HepG2 (cell line): ENCODE measurements around the gene SPIN1. TPM values are rescaled to one million over a fixed set of nuclear protein-coding genes. Genes with fewer than 3 reads are reported as not detected.

Experiments
- ATAC-seq: fragments of 200-7000 bp; cut with Tn5 transposase; 3 replicates; pipeline ENCODE4 v1.9.1; 2020; ENCODE audit warnings: mild to moderate bottlenecking, moderate library complexity
- BruUV-seq: library from RNA; stranded (reverse); fragments of 400-500 nt; replicated peaks from 2 replicates; lab custom pipeline; 2021; lab: Mats Ljungman, UMichigan
- CTCF ChIA-PET: fragments of 300-600 bp; formaldehyde crosslinking; extraction: SDS; loops from one replicate; lab custom pipeline; 2021; ENCODE audit warnings: low total read pairs, inconsistent platforms, low intra/inter-chr PET ratio; lab: Yijun Ruan, JAX
- POLR2A ChIA-PET: fragments of 350-600 bp; sonication (Branson Sonifier 250); formaldehyde crosslinking; loops from one replicate; lab custom pipeline; 2020; ENCODE audit warnings: antibody characterized with exemption, inconsistent platforms; lab: Yijun Ruan, JAX
- DNase-seq: peaks from one replicate; pipeline ENCODE4 v3.0.0-alpha.2; 2015; ENCODE audit warnings: low spot score
- FAIRE-seq: peaks from 3 replicates; lab custom pipeline; 2011; peaks lifted over from hg19 to GRCh38; lab: Jason Lieb, UNC
- H2AFZ ChIP-seq: one replicate; pipeline ENCODE4 v1.6.1; 2011; ENCODE audit warnings: low read length, inconsistent platforms
- H3K27ac ChIP-seq: fragments of 300-600 bp; 3 replicates; pipeline ENCODE4 v1.8.0; 2011; ENCODE audit warnings: mixed run types, mild to moderate bottlenecking, mixed read lengths, low read length, inconsistent platforms; ENCODE audit not compliant: insufficient read depth; ENCODE audit errors: extremely low read length
- H3K27me3 ChIP-seq, 2 experiments: fragments of 200-600 bp in 1 of 2; 2 replicates in 1 of 2; 3 replicates in 1 of 2; pipeline versions ENCODE4 v1.6.0 to v1.8.0; 2011; ENCODE audit warnings: low read length in 2 of 2, mild to moderate bottlenecking in 2 of 2, moderate library complexity in 2 of 2, inconsistent platforms in 1 of 2; ENCODE audit not compliant: insufficient read depth in 2 of 2, control insufficient read depth in 1 of 2
- H3K36me3 ChIP-seq, 2 experiments: fragments of 200-600 bp in 1 of 2; replicated peaks in 1 of 2; 2 replicates in 1 of 2; 3 replicates in 1 of 2; pipeline versions ENCODE4 v1.5.1 to v1.8.0; 2011; ENCODE audit warnings: low read length in 2 of 2, inconsistent platforms in 1 of 2; ENCODE audit not compliant: insufficient read depth in 2 of 2, control insufficient read depth in 1 of 2
- H3K4me1 ChIP-seq: 2 replicates; pipeline ENCODE4 v1.5.1; 2012; ENCODE audit warnings: low read length, inconsistent platforms; ENCODE audit not compliant: insufficient read depth
- H3K4me2 ChIP-seq: 2 replicates; pipeline ENCODE4 v1.6.0; 2011; ENCODE audit warnings: low read depth, low read length, inconsistent platforms
- H3K4me3 ChIP-seq, 3 experiments: fragments of 200-600 bp in 1 of 3; sonication (generic), shearing (Covaris generic) in 1 of 3; replicated peaks in 1 of 3; 2 replicates each; pipeline ENCODE4 v1.5.1; 2011 to 2016; ENCODE audit warnings: low read length in 3 of 3, inconsistent platforms in 2 of 3, low read depth in 2 of 3, mild to moderate bottlenecking in 2 of 3, control low read depth in 1 of 3, mixed read lengths in 1 of 3; ENCODE audit not compliant: insufficient read depth in 1 of 3
- H3K79me2 ChIP-seq: one replicate; pipeline ENCODE4 v1.6.1; 2011; ENCODE audit warnings: low read length, inconsistent platforms; ENCODE audit not compliant: insufficient read depth
- H3K9ac ChIP-seq: 2 replicates; pipeline ENCODE4 v1.6.0; 2011; ENCODE audit warnings: mild to moderate bottlenecking, low read depth, low read length, inconsistent platforms; ENCODE audit not compliant: insufficient read depth
- H3K9me3 ChIP-seq: 2 replicates; pipeline ENCODE4 v1.5.1; 2012; ENCODE audit warnings: mild to moderate bottlenecking, low read length
- H4K20me1 ChIP-seq: 2 replicates; pipeline ENCODE4 v1.6.0; 2011; ENCODE audit warnings: inconsistent platforms, mild to moderate bottlenecking, low read length, moderate library complexity; ENCODE audit not compliant: insufficient read depth
- JUND ChIP-seq: sonication (generic); formaldehyde crosslinking; IDR thresholded peaks from 2 replicates; pipeline ENCODE4 v1.8.0; 2022; ENCODE audit warnings: mild to moderate bottlenecking, missing genetic modification reagents
- MAZ ChIP-seq, 2 experiments: sonication (generic) in 1 of 2; formaldehyde crosslinking in 1 of 2; IDR thresholded peaks; 2 replicates each; pipeline versions ENCODE4 v1.5.0 to v1.6.1; 2012 to 2020; ENCODE audit warnings: low read depth in 2 of 2, mild to moderate bottlenecking in 2 of 2, borderline replicate concordance in 1 of 2, improper control_type of control experiment in 1 of 2, low read length in 1 of 2, missing genetic modification reagents in 1 of 2, moderate library complexity in 1 of 2
- POLR2AphosphoS5 ChIP-seq: IDR thresholded peaks from 2 replicates; pipeline ENCODE4 v1.6.1; 2012; ENCODE audit warnings: low read depth, low read length
- TAF1 ChIP-seq: sonication (generic); formaldehyde crosslinking; IDR thresholded peaks from 2 replicates; pipeline ENCODE4 v1.4.0; 2020; ENCODE audit warnings: missing genetic modification reagents
- ZNF143 ChIP-seq: sonication (generic); formaldehyde crosslinking; IDR thresholded peaks from 2 replicates; pipeline ENCODE4 v1.4.0; 2020; ENCODE audit warnings: missing genetic modification reagents
- ZNF260 ChIP-seq: sonication (generic); formaldehyde crosslinking; IDR thresholded peaks from 2 replicates; pipeline ENCODE4 v1.4.0; 2020; ENCODE audit warnings: missing genetic modification reagents, low read depth, mild to moderate bottlenecking, borderline replicate concordance
- WGBS: methylation state at CpG from one replicate; pipeline ENCODE4 v1.1.6; 2017; ENCODE audit warnings: low lambda C conversion rate; 5-methylcytosine and 5-hydroxymethylcytosine counted together
- in situ Hi-C: cut with HindIII; loops from 2 replicates; pipeline ENCODE4 v1.10.0; 2017; ENCODE audit warnings: low pct_unique_long_range_greater_than_20kb; ENCODE audit not compliant: extremely low pct_ligation_motif_present
- intact Hi-C: fragments of 100-400 bp; cut with micrococcal nuclease; formaldehyde crosslinking; loops from one replicate; pipeline ENCODE4 v1.10.0; 2022; ENCODE audit not compliant: unreplicated experiment
- polyA plus RNA-seq, 8 experiments: library from polyadenylated mRNA; depleted of rRNA in 3 of 8; stranded (reverse) in 7 of 8; unstranded in 1 of 8; fragments of >200 nt; fragmentation: Illumina TruSeq in 4 of 8; extraction: Trizol in 4 of 8; gene quantifications; 2 replicates each; pipeline versions ENCODE4 v1.2.1 to v1.2.3, GENCODE V29; 2011 to 2016; ENCODE audit warnings: low read depth in 4 of 8, missing spikeins in 1 of 8, mixed read lengths in 1 of 8; ENCODE audit not compliant: insufficient read depth in 1 of 8
- total RNA-seq, 5 experiments: library from RNA; depleted of rRNA; stranded (reverse); fragments of >200 nt; fragmentation: Illumina TruSeq; extraction: Trizol; gene quantifications; 2 replicates each; pipeline ENCODE4 v1.2.3, GENCODE V29; 2016; ENCODE audit warnings: low read depth in 1 of 5
- TF ChIP-seq, protein P1 (sequence below): IDR thresholded peaks from 2 replicates; pipeline ENCODE4 v1.6.1; 2016; ENCODE audit warnings: low read depth
- TF ChIP-seq, protein P2 (sequence below): IDR thresholded peaks from 2 replicates; pipeline ENCODE4 v1.6.1; 2016; ENCODE audit warnings: low read depth, control low read depth
- TF ChIP-seq, protein P3 (sequence below): sonication (generic); formaldehyde crosslinking; IDR thresholded peaks from 2 replicates; pipeline ENCODE4 v1.5.1; 2020; ENCODE audit warnings: mild to moderate bottlenecking, missing genetic modification reagents, borderline replicate concordance

Gene SPIN1
- total and polyA plus RNA-seq, 2 of the 13 experiments (the other 11 are each of a cell fraction or from before 2014, with no cell fraction given), result 20.0 to 24.3 TPM

- Histone ChIP-seq H3K36me3 (no peaks in the 10 kb centered on the region), H3K27me3 (no peaks in the 10 kb centered on the region), H3K9me3 (no peaks in the 10 kb centered on the region), H3K9ac (no peak overlapping the region), H3K27ac (no peak overlapping the region), H3K4me3 (no peak overlapping the region), H2AFZ (no peak overlapping the region), H3K79me2 (no peaks in the 10 kb centered on the region), H4K20me1 (no peaks in the 10 kb centered on the region), H3K4me2 (no peak overlapping the region), H3K4me1 (no peaks in the 10 kb centered on the region)
- FAIRE-seq (no peak), DNase-seq (no peak), ATAC-seq (no peak)
- TF ChIP-seq JUND (CRISPR knock-in tag), result no peak
- TF ChIP-seq MAZ (IDR thresholded peaks at IDR 0.05; ENCODE audit: borderline replicate concordance, low read depth, low read length), result no peak
- TF ChIP-seq MAZ (CRISPR knock-in tag; IDR thresholded peaks at IDR 0.05; ENCODE audit: low read depth), result no peak
- TF ChIP-seq ZNF143 (CRISPR knock-in tag), result no peak
- TF ChIP-seq, protein P1, sequence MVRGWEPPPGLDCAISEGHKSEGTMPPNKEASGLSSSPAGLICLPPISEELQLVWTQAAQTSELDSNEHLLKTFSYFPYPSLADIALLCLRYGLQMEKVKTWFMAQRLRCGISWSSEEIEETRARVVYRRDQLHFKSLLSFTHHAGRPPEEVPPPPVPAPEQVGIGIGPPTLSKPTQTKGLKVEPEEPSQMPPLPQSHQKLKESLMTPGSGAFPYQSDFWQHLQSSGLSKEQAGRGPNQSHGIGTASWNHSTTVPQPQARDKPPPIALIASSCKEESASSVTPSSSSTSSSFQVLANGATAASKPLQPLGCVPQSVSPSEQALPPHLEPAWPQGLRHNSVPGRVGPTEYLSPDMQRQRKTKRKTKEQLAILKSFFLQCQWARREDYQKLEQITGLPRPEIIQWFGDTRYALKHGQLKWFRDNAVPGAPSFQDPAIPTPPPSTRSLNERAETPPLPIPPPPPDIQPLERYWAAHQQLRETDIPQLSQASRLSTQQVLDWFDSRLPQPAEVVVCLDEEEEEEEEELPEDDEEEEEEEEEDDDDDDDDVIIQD, result no peak
- TF ChIP-seq, protein P2, sequence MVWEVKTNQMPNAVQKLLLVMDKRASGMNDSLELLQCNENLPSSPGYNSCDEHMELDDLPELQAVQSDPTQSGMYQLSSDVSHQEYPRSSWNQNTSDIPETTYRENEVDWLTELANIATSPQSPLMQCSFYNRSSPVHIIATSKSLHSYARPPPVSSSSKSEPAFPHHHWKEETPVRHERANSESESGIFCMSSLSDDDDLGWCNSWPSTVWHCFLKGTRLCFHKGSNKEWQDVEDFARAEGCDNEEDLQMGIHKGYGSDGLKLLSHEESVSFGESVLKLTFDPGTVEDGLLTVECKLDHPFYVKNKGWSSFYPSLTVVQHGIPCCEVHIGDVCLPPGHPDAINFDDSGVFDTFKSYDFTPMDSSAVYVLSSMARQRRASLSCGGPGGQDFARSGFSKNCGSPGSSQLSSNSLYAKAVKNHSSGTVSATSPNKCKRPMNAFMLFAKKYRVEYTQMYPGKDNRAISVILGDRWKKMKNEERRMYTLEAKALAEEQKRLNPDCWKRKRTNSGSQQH (CRISPR knock-in tag), result no peak
- TF ChIP-seq ZNF260 (CRISPR knock-in tag), result no peak
- no peak for TF ChIP-seq TAF1 (CRISPR knock-in tag)
- TF ChIP-seq POLR2AphosphoS5, result no peak
- TF ChIP-seq, protein P3, sequence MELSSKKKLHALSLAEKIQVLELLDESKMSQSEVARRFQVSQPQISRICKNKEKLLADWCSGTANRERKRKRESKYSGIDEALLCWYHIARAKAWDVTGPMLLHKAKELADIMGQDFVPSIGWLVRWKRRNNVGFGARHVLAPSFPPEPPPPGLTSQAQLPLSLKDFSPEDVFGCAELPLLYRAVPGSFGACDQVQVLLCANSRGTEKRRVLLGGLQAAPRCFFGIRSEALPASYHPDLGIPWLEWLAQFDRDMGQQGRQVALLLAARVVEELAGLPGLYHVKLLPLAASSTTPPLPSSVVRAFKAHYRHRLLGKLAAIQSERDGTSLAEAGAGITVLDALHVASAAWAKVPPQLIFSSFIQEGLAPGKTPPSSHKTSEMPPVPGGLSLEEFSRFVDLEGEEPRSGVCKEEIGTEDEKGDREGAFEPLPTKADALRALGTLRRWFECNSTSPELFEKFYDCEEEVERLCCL (CRISPR knock-in tag), result no peak
- ChIA-PET CTCF (no interaction called here), POLR2A (no interaction called here)
- WGBS, result 76% methylated on average over 4 of the region's 4 CpGs
- no TSS peak for BruUV-seq
- in situ Hi-C loops, result no loop called here
- intact Hi-C loops, result no loop called here
These were observed 133.1 kb downstream of the SPIN1 start for GRCh38 chr9:88521308-88521707.
